Right hindlimb (tissue), 1 donor: ENCODE data around the gene BOC.

Source experiments
- DNase-seq: peaks from one replicate; pipeline ENCODE4 v3.0.0-alpha.2; 2018

Gene BOC

DNA sequence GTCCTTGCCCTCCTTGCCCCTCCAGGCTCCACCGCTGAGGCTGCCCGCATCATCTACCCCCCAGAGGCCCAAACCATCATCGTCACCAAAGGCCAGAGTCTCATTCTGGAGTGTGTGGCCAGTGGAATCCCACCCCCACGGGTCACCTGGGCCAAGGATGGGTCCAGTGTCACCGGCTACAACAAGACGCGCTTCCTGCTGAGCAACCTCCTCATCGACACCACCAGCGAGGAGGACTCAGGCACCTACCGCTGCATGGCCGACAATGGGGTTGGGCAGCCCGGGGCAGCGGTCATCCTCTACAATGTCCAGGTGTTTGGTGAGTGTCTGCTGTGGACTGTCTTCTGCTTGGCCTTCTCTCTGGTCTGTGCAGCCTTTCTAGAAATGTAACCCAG lies 61.0 kb downstream of the BOC start:
- peak; percentile 20 for DNase-seq

DNA sequence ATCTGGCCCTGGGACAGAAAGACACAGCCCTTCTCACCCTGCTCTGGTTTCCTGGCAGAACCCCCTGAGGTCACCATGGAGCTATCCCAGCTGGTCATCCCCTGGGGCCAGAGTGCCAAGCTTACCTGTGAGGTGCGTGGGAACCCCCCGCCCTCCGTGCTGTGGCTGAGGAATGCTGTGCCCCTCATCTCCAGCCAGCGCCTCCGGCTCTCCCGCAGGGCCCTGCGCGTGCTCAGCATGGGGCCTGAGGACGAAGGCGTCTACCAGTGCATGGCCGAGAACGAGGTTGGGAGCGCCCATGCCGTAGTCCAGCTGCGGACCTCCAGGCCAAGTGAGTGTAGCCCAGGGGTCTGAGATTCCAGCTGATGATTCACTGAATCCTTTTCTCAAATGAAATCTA lies 61.7 kb downstream of the BOC start:
- no peak for DNase-seq

DNA sequence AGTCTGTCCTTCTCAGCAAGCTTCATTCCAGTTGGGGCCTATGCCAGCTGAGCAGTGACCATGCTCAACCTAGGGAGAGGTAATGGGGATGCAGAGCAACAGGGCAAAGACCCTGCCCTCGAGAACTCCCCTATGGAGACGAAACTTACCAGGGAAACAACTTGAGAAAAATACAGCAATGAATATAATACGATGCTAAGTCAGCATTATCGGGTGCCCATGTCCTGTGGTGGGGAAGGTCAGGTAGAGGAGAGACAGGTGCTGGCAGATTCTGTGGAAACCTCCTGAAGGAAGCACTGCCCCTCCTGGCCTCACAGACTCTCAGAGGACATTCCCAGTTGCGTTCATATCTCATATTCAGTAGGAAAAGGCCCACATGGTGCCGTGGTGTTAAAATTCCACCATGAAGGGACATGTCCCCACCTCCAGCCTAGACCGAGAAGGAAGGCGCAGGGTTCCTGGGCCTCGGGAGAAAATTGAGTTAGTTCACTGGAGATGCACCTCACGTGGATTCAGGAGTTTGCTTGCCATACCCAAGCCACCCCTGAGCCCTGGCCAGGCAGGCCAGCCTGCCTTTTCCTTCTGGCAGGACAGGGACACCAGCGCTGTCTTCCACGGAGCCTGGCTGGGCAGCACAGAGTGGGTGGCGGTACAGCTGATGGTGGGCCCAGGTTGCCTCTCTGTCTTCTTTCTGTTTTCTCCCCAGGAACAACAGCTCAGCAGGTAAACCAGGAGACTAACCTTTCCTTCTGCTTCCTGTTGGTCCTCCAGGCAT lies 62.4 kb downstream of the BOC start:
- no peak for DNase-seq

DNA sequence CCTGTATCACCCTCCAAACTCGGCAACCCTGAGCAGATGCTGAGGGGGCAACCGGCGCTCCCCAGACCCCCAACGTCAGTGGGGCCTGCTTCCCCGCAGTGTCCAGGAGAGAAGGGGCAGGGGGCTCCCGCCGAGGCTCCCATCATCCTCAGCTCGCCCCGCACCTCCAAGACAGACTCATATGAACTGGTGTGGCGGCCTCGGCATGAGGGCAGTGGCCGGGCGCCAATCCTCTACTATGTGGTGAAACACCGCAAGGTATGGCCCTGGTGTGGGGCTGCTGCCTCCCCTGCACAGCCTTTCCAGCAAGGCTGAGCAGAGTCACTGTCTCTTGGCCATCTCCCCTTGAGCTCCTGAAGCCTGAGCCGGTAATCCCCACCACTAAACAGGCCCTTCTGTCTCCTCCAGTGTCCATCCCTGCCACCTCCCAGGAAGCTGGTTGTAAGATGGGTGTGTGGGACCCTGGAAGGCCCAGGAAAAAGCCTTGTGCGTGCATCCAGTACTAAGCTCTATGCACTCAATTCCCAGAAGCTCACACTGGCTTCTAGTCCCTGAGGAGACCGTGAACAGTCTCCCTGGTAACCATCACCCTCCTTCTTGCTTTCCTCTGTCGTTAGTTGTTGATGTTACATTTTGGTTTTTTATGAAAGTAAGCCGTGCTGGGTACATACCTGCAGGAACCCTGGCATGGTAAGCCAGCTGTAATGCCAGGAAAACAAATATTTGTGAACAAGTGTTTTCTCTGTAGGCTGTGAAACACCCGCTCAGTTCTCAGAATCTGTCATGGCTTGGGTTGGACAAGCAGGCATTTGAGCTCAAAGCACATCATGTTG lies 63.3 kb downstream of the BOC start:
- no peak for DNase-seq

DNA sequence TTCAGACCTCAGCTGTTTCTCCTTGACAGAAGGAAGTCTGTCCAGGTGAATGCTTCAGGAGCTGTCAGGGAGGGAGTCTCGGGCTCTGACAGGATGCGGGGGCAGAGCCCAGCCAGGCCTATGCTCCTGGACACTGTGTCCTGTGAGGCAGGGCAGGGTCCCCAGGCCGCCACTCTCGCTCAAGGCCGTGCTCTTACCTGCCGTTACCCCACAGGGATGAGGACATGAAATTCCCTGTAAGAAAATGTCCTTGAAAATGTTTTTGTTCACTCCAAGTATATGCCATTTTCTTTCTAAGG lies 63.9 kb downstream of the BOC start:
- no peak for DNase-seq

DNA sequence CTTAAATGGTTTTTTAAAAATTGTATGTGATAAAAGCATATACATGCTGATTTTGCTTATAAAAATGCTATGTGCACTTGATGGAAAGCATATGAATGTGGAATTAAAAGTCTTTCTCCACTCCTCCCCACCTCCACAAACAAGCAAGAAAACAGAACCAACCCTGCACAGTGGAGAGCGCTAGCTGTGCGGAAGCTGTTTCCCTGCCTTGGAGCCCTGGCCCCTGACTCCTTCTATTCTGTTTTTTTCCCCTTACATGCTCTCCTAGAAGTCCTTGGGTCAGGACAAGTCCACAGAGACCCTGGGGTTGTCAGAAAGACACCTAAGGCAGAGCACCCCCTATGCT lies 64.2 kb downstream of the BOC start:
- no peak for DNase-seq

DNA sequence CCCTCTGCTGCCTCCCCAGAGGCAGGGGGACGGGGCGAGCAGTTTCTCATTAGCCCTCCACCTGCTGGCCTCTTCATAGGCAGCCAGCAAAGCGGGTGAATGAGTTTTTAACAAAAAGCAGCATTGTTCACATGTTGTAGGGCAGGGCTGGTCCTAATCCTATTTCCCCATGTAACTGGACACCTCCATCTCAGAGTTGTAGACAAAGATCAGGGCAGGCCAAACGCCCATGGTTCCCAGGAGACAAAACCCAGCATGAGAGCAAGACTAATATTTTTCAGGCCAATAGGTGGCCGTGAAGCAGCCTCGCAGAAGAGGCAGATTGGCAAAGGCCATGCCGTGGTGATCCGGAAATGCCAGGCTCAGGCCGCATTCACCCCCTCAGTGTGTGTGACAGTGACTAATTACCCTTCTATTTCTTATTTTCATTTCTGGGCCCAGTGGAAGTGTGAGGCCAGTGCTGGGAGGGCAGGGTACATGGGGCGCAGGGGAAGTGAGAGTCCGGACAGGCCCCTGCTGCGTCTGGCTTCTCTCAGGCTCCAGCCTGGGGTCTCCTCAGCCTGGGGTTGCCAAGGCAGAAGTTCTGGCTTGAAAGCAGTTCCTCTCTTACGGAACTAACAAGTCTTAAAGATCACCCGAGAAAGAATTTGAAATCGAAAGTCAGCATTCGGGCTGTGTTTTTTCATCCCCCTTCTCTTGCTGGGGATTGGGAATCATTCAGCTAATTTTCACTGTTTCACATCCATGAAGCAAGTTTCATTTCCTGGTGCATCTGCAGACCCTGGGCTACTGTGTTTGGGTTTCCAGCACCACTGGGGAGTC lies 64.8 kb downstream of the BOC start:
- DNase-seq, result no peak

DNA sequence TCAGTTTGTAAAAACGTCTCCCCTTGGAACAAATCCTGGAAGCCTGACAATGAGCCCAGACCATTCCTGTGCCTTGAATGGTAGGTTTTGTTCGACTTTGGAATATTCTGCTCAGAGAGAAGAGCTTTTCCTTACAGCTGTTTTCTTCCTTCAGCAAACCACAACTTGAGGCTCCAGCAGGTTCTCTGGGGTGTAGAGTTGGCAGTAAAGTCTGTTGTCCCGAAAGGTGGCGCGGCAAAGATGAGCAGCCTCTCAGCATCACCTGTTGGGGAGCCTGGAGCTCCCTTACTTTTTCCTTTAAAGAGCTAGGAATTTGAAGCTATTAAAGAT lies 65.4 kb downstream of the BOC start:
- peak; percentile 66 for DNase-seq

DNA sequence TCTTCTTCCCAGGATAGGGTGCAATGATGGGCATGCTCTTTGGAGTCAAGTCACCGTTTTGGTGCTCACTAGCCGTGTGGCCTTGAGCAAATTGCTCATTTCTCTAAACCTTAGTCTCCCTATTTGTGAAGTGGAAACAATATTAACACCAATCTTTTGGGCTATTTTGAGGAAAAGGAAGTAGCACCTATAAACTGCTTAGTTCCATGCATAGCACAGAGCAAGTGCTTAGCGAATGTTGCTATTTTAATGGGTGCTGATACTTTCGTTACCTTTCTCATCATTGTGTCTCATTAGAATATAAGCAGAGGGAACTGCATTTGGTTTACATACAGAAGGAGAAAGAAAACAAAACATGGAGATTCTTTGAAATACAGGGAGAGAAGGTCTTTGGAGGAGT lies 66.1 kb downstream of the BOC start:
- no peak for DNase-seq

DNA sequence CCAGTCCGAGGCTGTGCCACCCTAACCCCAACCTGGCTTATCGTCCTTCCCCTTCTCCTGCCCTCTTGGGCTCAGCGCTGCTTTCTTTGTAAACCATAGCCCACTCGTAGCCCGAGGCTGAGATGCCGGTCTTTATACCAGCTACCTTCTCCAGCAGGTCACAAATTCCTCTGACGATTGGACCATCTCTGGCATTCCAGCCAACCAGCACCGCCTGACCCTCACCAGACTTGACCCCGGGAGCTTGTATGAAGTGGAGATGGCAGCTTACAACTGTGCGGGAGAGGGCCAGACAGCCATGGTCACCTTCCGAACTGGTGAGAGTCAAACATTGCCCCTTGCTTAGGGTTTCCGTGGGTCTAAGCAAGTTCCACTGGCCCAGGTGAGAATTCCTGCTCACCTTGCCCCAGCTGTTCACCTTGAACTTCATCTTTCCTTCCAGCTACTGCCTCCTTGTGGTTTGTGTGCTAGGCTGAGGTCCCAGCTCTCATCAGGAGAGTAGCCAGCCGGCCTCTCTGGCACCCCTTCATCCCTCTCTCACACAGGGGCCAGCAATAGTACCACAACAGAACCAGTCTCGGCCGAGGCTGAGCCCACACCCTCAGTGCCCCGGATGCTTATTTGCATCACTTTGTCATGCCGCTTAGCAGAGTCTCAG lies 66.7 kb downstream of the BOC start:
- no peak for DNase-seq

DNA sequence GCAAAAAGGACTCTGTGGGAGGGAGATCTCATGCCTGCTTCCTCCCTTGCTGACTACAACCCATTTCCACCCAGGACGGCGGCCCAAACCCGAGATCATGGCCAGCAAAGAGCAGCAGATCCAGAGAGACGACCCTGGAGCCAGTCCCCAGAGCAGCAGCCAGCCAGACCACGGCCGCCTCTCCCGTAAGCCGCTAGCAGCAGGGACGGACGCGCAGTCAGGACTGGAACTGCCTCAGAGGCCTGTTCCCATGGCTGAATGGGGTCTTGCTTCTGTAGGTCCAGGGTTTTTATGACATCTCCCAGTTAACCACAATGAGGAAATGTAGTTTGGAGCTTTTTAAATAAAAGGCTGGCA lies 67.2 kb downstream of the BOC start:
- DNase-seq, result no peak

DNA sequence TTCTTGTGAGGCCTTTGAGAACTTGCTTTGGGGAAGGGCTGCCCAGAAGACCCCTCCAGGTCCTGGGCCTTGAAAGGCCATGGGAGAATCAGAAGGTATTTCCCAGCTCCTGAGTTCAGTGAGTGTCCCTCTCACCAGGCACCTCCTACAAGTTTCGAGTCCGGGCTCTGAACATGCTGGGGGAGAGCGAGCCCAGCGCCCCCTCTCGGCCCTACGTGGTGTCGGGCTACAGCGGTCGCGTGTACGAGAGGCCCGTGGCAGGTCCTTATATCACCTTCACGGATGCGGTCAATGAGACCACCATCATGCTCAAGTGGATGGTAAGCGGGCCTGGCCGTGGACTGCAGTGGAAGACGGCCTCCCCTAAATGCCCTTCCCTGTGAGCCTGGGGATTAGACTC lies 68.3 kb downstream of the BOC start:
- DNase-seq, result no peak

DNA sequence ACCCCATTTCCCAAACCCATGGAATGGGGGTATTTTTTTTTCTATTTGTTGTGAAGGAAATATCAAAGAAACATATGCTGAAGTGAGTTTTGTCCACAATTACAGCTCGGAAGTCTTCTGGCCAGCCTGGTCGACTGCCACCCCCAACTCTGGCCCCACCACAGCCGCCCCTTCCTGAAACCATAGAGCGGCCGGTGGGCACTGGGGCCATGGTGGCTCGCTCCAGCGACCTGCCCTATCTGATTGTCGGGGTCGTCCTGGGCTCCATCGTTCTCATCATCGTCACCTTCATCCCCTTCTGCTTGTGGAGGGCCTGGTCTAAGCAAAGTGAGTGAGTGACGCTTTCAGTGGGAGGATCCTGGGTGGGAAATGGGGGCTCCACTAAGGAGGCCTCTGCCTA lies 71.9 kb downstream of the BOC start:
- DNase-seq, result no peak

DNA sequence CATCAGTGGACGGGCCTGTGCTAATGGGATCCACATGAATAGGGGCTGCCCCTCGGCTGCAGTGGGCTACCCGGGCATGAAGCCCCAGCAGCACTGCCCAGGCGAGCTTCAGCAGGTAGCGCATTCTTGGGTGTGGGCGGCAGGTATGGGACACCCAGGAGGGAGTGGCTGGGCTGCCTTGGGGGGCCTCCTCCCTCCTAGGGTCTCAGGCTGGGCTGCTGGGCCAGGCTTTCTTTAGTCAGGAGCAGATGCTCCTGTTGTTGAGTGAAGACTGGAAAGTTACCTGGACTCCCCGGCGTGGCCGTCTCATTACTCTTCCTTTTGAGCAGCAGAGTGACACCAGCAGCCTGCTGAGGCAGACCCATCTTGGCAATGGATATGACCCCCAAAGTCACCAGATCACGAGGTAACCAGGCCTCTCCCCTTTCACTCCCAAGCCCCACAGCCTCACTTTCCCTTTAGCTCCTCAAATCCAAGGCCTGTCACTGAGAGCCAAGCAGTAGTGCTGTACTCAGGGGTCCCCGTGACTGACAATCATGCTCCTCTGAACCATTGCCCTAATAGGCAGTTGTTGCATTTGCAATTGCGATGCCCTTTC lies 73.2 kb downstream of the BOC start:
- no peak for DNase-seq

DNA sequence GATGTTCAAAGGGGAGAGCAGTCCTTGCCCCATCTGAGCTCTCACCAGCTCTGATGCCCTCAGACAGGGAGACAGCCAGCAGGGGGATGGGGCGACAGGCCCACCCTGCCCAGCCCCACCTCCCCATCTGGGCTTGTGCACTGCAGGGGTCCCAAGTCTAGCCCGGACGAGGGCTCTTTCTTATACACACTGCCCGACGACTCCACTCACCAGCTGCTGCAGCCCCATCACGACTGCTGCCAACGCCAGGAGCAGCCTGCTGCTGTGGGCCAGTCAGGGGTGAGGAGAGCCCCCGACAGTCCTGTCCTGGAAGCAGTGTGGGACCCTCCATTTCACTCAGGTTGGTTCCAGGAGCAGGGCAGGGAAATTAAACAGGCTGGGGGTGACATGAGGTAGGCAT lies 73.9 kb downstream of the BOC start:
- DNase-seq, result no peak

DNA sequence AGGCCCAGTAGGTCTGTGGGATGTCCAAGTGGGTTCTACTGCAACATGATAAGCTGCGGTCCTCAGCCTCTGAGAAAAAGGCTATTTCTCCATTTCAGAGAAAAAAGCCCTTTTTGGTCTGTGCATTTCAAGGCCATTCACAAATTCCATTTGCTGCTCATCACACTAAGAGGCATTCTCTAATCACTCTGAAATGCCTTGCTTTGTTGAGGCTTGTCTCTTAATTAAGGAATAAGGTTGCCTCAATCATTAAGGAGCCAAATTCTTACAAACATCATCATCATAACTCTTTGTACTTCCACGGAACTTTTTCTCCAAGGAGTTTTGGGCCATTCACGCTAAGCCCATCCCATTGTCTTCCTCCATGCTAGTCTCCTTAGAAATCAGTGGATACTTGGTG lies 74.4 kb downstream of the BOC start:
- DNase-seq, result no peak

DNA sequence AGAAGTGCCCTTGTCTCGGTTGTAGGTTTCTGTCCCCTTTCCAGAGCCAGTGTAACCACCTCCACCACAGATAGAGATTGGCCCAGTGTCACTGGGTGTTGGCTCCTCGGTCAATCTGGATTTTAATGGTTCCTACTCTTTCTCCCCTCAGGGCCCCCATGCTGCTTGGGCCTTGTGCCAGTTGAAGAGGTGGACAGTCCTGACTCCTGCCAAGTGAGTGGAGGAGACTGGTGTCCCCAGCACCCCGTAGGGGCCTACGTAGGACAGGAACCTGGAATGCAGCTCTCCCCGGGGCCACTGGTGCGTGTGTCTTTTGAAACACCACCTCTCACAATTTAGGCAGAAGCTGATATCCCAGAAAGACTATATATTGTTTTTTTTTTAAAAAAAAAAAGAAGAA lies 75.2 kb downstream of the BOC start:
- DNase-seq, result no peak

DNA sequence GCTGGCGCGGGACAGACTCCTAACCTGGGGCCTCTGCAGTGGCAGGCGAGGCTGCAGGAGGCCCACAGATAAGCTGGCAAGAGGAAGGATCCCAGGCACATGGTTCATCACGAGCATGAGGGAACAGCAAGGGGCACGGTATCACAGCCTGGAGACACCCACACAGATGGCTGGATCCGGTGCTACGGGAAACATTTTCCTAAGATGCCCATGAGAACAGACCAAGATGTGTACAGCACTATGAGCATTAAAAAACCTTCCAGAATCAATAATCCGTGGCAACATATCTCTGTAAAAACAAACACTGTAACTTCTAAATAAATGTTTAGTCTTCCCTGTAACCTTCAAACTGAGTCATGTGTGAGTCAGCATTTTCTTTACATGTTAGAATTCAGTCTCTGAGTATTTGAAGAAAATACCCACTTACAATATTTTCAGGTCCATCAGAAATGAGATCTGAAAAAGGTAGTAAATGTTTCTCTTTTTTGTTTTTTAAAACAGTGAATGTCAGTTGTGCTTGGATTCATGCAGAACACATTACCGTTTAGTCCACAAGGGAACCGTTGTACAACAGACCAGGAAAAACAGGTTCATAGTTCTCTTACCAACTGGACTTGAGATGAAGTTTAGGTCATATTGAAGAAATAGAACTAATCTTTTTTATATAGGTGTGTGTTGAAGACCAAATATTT lies 75.9 kb downstream of the BOC start:
- DNase-seq, result no peak

DNA sequence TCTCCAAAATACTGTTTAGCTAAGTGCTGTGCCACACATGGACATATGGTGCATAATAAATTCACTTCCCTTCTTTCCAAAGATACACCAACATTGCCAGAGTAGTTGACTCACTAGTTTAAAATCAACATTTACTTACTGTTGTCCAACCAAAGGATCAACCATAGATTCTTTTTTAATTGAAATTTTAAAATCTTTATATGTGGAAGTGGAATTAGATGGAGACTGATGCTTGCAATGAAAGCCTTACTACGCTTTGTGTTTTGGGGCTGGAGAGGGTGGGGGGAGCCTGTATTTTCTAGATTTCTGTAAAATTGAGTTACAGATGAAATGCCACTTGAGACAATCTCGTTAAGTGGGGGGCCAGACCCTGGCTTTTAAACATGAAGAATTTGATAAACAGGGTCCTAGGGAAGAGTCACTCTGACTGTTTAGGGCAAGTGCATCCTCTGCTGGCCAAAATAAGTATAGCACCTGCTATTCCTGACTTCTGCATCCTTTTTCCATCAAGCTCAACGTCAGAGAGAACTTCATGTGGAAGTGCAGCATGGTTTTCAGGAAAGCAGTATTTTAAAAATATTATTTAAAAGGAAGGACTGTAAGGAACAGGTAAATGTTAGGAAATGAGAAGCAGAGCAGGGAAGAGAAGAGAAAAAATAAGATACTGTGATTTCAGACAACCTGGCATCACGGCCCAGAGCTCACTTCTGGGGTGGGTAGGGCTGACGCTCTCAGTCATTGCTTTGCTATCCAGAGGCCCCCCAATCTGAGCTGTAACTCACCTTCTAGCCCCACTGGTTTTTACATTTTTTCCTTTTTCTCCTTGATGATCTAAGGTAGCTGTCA lies 76.7 kb downstream of the BOC start:
- peak; percentile 79 for DNase-seq

DNA sequence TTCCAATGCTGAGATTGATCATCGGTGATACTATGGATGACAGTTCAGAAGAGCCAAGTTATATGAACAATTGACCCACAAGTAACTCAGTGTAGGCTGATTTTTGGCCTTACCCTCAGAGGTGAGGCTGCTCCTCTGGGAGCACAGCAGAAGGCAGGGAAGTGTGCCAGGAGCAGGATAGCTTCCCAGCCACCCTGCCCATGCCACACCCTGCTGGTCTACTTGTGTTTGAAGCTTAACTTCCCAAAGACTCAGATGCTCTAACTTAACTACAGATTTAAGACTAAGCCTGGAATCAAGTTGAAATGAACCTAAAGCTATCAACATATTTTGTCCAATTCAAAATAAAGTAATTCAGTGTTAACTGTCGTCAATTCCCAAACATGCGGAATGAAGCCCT lies 77.5 kb downstream of the BOC start:
- DNase-seq, result no peak

DNA sequence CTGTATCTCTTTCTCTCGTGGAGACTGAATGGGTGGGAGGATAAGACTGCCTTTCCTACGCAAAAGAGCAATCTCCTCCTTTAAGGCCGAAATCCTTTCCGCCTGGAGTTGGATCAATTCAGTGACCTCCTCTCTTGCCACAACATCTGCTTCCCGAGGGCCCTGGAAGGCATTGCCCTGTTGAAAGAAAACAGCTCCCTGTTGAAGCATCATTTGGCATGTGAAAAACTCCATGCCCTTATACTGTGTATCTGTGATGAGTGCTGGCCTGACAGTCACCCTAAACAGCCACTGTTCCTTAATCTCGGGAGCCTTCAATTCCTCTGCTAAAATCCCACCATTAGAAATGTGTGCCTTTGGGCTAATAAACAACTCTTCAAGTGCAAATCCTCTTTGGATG lies 80.2 kb downstream of the BOC start:
- DNase-seq, result no peak

DNA sequence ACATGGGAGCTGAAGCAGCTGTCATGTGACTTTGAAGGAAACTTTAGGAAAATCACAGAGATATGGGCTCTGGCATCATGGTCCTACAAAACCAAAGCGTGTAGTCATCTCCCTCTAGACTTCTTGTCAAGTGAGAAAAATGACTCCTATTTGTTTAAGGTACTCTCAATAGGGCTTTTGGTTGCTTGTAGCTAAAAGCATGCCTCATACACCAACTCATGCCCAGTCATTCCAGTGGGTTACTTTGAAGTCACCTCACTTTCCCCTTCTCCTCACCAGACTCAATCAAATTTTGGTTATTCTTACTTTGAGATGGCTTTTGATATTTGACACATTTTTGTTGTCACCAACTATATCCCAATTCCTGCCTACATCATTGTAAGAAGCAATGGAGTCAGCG lies 81.6 kb downstream of the BOC start:
- no peak for DNase-seq
